ENCODE data around the gene PALD1. TPM values are rescaled to one million over a fixed set of nuclear protein-coding genes. Genes with fewer than 3 reads are reported as not detected.

PALD1 gene
- total RNA-seq, 1 experiment from 2014 or later, result 1.8 TPM

DNA sequence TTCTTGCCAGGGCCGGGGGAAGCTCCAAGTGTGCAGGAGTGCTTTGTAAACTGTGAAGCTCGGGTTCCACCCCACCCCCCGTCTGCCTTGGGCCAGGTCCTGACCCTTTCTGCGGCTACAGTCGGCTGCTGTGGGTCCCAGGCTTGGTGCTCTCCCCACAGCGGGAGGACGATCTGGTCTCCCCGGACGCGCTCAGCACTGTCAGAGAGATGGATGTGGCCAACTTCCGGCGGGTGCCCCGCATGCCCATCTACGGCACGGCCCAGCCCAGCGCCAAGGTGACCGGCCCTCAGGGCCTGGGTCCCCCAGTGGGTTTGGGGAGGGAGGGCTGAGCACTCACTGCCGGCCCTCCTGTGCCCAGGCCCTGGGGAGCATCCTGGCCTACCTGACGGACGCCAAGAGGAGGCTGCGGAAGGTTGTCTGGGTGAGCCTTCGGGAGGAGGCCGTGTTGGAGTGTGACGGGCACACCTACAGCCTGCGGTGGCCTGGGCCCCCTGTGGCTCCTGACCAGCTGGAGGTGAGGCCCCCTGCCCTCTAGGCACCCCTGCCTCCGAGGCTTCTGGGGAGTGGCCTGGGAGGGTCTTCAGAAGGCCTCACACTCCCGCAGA lies 60.3 kb downstream of the PALD1 start:
- DNase-seq (ENCODE audit: low read depth, low spot score), result no peak
- in situ Hi-C loops (cut with HindIII; ENCODE audit: low pct_unique_long_range_greater_than_20kb, low sequenced_read_pairs), result no loop called here

DNA sequence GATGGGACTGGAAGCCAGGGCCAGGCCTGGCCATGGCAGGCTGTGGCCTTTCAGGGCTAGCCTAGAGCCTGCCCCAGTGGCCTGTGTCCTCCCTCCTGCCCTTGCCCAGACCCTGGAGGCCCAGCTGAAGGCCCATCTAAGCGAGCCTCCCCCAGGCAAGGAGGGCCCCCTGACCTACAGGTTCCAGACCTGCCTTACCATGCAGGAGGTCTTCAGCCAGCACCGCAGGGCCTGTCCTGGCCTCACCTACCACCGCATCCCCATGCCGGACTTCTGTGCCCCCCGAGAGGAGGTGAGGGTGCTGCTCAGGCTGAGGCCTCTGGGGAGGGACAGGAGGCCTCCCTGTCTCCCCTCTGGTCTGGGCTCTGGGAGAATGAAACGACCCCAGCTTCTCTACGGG lies 60.9 kb downstream of the PALD1 start:
- in situ Hi-C loops (cut with HindIII; ENCODE audit: low pct_unique_long_range_greater_than_20kb, low sequenced_read_pairs), result no loop called here
- no peak for DNase-seq (ENCODE audit: low read depth, low spot score)

- in situ Hi-C loops (cut with HindIII; ENCODE audit: low pct_unique_long_range_greater_than_20kb, low sequenced_read_pairs), result no loop called here
- DNase-seq (ENCODE audit: low read depth, low spot score), result peak; percentile 44
Measured at GRCh38 chr10:70540089-70540788, 61.7 kb downstream of the PALD1 start.

DNA sequence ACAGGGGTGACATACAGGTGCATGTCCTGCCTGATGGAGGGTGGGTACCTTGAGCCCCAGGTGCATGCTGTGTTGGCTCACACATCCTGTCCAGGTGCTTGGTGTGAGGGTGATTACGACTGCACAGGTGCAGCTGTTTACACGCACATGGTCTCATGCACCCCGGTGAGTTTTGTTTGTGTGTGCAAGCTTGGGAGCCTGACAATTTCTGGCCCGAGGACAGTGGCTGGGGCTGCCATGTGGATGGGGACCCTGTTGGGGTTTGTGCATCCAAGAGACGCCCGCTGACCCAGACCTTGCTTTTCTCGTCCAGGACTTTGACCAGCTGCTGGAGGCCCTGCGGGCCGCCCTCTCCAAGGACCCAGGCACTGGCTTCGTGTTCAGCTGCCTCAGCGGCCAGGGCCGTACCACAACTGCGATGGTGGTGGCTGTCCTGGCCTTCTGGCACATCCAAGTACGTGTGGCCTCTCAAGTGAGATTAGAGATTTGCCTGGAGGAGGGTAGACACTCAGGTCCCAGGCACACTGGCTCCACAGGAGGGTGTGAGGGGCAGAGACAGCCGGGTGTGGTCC lies 62.3 kb downstream of the PALD1 start:
- in situ Hi-C loops (cut with HindIII; ENCODE audit: low pct_unique_long_range_greater_than_20kb, low sequenced_read_pairs), result no loop called here
- no peak for DNase-seq (ENCODE audit: low read depth, low spot score)

DNA sequence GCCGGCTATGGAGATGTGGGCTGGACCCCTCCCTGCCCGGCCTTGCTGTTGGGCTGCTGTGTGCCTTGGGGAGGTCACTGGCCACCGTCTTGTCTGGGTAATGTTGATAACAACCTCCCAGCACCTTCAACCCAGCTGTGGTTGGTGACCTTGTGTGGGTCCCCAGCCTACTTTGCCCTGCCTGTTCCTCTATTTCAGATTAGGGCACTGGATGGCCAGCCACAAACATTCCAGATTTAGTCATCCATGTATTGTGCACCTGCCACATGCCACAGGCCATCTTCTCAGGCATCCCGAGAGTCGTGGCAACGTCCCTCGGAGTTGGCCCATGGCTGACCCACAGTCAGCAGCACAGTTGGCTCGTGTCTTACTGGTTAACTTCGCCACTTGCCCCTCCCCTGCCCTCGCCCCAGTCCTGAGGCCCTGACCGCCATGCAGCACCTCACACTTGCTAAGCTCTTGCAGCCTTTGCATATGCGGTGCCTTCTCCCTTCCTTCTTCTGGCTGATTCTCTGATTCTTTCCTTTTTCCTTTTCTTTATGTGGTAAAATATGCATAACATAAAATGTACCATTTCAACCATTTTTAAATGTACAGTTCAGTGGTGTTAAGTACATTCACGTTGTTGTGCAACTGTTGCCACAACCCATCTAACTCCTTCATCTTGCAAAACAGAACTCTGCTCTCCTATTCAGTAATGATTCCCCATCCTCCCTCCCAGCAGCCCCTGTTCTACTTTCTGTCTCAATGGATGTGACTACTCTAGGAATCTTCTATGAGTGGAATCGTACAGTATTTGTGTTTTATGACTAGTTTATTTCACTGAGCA lies 63.4 kb downstream of the PALD1 start:
- in situ Hi-C loops (cut with HindIII; ENCODE audit: low pct_unique_long_range_greater_than_20kb, low sequenced_read_pairs), result no loop called here
- DNase-seq (ENCODE audit: low read depth, low spot score), result no peak

DNA sequence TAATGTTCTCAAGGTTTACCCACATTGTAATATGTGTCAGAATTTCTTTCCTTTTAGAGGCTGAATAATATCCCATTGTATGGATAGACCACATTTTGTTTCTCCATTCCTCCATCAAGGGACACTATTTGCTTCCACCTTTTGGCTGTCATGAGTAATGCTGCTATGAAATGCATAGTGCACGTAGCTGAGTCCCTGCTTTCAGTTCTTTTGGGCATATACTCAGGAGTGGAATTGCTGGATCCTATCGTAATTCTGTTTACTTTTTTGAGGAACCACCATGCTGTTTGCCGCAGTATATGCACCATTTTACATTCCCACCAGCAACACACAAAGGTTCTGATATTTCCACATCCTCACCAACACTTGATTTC lies 64.0 kb downstream of the PALD1 start:
- in situ Hi-C loops (cut with HindIII; ENCODE audit: low pct_unique_long_range_greater_than_20kb, low sequenced_read_pairs), result no loop called here
- DNase-seq (ENCODE audit: low read depth, low spot score), result peak; percentile 7

DNA sequence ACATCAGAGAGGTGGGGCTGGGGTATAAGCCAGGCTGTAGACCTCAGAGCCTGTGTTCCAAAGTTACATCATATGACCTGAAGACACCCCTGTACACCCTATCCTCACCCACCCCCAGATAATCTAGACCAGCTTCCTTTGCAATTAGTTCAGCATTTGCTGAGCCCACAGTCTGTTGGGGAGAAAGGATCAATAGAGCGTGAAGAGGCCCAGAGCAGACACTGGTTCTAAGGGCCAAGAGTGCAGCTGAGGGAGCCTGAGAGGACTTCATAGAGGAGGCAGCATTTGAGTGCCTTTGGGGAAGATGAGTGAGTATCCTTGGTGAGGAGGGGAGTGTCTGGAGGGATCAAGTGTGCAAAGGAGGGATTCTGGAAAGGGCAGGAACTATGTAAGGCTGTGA lies 65.3 kb downstream of the PALD1 start:
- in situ Hi-C loops (cut with HindIII; ENCODE audit: low pct_unique_long_range_greater_than_20kb, low sequenced_read_pairs), result no loop called here
- no peak for DNase-seq (ENCODE audit: low read depth, low spot score)

GRCh38 chr10:70544431-70545340 lies 66.1 kb downstream of the PALD1 start:
- in situ Hi-C loops (cut with HindIII; ENCODE audit: low pct_unique_long_range_greater_than_20kb, low sequenced_read_pairs), result no loop called here
- DNase-seq (ENCODE audit: low read depth, low spot score), result no peak

DNA sequence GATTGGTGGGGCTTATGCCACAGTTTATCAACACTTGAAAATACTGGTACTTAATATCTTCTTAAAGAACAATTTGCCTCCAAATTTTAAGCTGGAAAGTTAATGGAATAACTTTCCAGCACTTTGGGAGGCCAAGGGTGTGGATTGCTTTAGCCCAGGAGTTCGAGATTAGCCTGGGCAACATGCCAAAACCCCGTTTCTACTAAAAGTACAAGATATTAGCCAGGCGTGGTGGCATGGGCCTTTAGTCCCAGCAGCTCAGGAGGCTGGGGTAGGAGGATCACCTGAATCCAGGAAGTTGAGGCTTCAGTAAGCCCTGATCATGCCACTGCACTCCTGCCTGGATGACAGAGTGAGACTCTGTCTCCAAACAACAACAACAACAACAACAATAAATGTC lies 68.0 kb downstream of the PALD1 start:
- DNase-seq (ENCODE audit: low read depth, low spot score), result no peak
- in situ Hi-C loops (cut with HindIII; ENCODE audit: low pct_unique_long_range_greater_than_20kb, low sequenced_read_pairs), result no loop called here

- no peak for DNase-seq (ENCODE audit: low read depth, low spot score)
- in situ Hi-C loops (cut with HindIII; ENCODE audit: low pct_unique_long_range_greater_than_20kb, low sequenced_read_pairs), result no loop called here
Measured at GRCh38 chr10:70549351-70549961, 70.9 kb downstream of the PALD1 start.

DNA sequence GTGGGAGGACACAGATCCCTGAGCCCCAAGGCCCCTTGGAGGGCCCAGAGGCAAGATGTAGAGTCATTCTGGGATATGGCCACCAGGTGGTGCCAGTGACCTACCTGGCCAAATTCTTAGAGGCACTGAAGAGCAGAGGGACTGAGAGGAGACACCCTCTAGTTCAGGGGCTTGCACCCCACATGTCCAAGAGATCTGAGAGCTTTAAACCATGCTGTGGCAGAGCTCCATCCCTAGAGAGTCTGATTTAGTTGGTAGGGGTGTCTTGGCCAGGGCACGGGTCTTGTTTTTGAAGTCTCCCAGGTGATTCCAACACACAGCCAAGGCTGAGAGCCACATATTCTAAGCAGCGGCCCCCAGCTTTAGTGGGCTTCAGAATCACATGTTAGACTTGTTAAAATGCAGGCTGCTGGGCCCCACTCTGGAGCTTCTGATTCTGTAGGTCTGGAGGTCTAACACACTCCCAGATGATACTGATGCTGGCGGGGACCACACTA lies 71.4 kb downstream of the PALD1 start:
- in situ Hi-C loops (cut with HindIII; ENCODE audit: low pct_unique_long_range_greater_than_20kb, low sequenced_read_pairs), result no loop called here
- DNase-seq (ENCODE audit: low read depth, low spot score), result peak; percentile 67

- DNase-seq (ENCODE audit: low read depth, low spot score), result no peak
- in situ Hi-C loops (cut with HindIII; ENCODE audit: low pct_unique_long_range_greater_than_20kb, low sequenced_read_pairs), result no loop called here
Measured at GRCh38 chr10:70550459-70550858, 71.9 kb downstream of the PALD1 start.

- in situ Hi-C loops (cut with HindIII; ENCODE audit: low pct_unique_long_range_greater_than_20kb, low sequenced_read_pairs), result no loop called here
Measured at GRCh38 chr10:70551466-70551865, 72.9 kb downstream of the PALD1 start.

GRCh38 chr10:70551971-70552422 lies 73.4 kb downstream of the PALD1 start:
- in situ Hi-C loops (cut with HindIII; ENCODE audit: low pct_unique_long_range_greater_than_20kb, low sequenced_read_pairs), result no loop called here
- no peak for DNase-seq (ENCODE audit: low read depth, low spot score)

More at GRCh38 chr10:70551466-70551865, 72.9 kb downstream of the PALD1 start:
- DNase-seq (ENCODE audit: low read depth, low spot score), result no peak

- in situ Hi-C loops (cut with HindIII; ENCODE audit: low pct_unique_long_range_greater_than_20kb, low sequenced_read_pairs), result no loop called here
- no peak for DNase-seq (ENCODE audit: low read depth, low spot score)
Measured at GRCh38 chr10:70552586-70552985, 74.0 kb downstream of the PALD1 start.

- DNase-seq (ENCODE audit: low read depth, low spot score), result no peak
- in situ Hi-C loops (cut with HindIII; ENCODE audit: low pct_unique_long_range_greater_than_20kb, low sequenced_read_pairs), result no loop called here
Measured at GRCh38 chr10:70555371-70555770, 76.8 kb downstream of the PALD1 start.
